ENCODE measurements around the gene CLTRN. TPM values are rescaled to one million over a fixed set of nuclear protein-coding genes. Genes with fewer than 3 reads are reported as not detected.
A peak's percentile ranks its signal among the peaks of the same experiment; 100 is the strongest.

CLTRN gene
- total RNA-seq, 1 experiment from 2014 or later: 1.7 TPM

DNA sequence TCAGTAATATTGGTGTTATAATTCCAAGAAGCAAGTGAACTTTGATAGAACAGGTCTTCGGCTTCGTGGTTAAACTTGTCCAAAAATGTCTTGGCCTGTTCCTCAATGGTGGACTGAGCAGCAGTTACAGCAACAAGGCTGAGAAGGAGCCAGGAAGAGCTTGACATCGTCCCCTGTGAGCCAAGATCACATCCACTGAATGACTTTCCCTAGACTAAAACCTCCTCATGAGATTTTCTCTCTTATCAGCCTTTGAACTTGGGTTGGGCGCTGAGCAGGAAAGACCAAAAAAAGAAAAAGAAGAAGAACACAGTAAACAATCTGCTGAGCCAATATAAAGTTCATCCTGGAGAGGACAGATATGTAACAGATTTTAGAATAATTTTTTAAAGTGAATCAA, 63.9 kb downstream of the CLTRN start, which contains the start of gene ACE2:
TSS of gene ACE2 (minus strand) at position 216 of the 400 bp plus-strand sequence. CDS start at position 167, 49 bp downstream.
- no peak within 1 kb of the TSS for H3K4me3 Mint-ChIP-seq (ENCODE audit: unreplicated experiment)
- peaks cover 31% of the 10 kb centered on the region for H3K4me1 ChIP-seq
- H3K27ac Mint-ChIP-seq (ENCODE audit: unreplicated experiment): peak within 1 kb of the TSS; percentile 70
- TF ChIP-seq, protein P1, sequence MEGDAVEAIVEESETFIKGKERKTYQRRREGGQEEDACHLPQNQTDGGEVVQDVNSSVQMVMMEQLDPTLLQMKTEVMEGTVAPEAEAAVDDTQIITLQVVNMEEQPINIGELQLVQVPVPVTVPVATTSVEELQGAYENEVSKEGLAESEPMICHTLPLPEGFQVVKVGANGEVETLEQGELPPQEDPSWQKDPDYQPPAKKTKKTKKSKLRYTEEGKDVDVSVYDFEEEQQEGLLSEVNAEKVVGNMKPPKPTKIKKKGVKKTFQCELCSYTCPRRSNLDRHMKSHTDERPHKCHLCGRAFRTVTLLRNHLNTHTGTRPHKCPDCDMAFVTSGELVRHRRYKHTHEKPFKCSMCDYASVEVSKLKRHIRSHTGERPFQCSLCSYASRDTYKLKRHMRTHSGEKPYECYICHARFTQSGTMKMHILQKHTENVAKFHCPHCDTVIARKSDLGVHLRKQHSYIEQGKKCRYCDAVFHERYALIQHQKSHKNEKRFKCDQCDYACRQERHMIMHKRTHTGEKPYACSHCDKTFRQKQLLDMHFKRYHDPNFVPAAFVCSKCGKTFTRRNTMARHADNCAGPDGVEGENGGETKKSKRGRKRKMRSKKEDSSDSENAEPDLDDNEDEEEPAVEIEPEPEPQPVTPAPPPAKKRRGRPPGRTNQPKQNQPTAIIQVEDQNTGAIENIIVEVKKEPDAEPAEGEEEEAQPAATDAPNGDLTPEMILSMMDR (IDR thresholded peaks at IDR 0.05; ENCODE audit: insufficient read depth in 1 of 2, low read depth in 1 of 2, low read length in 1 of 2, severe bottlenecking in 1 of 2, unreplicated experiment in 1 of 2): no peak
- no peaks in the 10 kb centered on the region for H3K9me3 Mint-ChIP-seq (ENCODE audit: unreplicated experiment)
- BruUV-seq (replicated peaks): no TSS peak
- intact Hi-C loops (cut with micrococcal nuclease; ENCODE audit: unreplicated experiment): no loop called here
- peaks cover 17% of the 10 kb centered on the region for H3K4me1 Mint-ChIP-seq (ENCODE audit: low read depth, unreplicated experiment)
- ChIA-PET CTCF (no interaction called here), POLR2A (no interaction called here)
- H3K36me3 ChIP-seq (ENCODE audit: control insufficient read depth, insufficient read depth, low read length): no peaks in the 10 kb centered on the region
- no peaks in the 10 kb centered on the region for H3K27me3 ChIP-seq (replicated peaks; ENCODE audit: control insufficient read depth, insufficient read depth, low read length)
- no peak within 1 kb of the TSS for H3K4me3 ChIP-seq (ENCODE audit: low read depth, low read length)
- no peaks in the 10 kb centered on the region for H3K27me3 Mint-ChIP-seq (ENCODE audit: insufficient read depth, unreplicated experiment)
- H3K36me3 Mint-ChIP-seq (ENCODE audit: insufficient read depth, unreplicated experiment): no peaks in the 10 kb centered on the region
- no peak for DNase-seq
- no peaks in the 10 kb centered on the region for H3K9me3 ChIP-seq

DNA sequence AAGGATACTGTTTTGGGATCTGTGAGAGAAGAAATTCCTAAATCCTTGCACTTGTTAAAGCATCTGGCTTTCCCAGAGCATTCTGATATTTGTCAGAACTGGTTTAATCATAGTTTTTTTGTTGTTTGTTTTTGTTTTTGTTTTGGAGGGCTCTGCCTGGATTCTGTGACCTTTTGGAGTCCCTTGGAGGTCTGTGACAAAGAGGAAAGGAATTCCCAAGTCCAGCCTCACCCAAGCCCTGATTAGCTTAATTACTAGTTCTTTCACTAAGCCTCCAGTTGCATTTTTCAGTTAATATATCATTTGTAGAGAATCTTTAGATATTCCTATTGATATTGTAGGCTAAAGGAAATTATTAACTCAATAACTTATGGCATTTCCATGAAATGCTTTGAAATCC, 64.6 kb downstream of the CLTRN start:
- H3K36me3 ChIP-seq (ENCODE audit: control insufficient read depth, insufficient read depth, low read length): no peaks in the 10 kb centered on the region
- ChIA-PET CTCF (no interaction called here), POLR2A (no interaction called here)
- no peak overlapping the region for H3K4me3 Mint-ChIP-seq (ENCODE audit: unreplicated experiment)
- H3K9me3 ChIP-seq: no peaks in the 10 kb centered on the region
- no peaks in the 10 kb centered on the region for H3K9me3 Mint-ChIP-seq (ENCODE audit: unreplicated experiment)
- H3K4me1 ChIP-seq: peaks cover 31% of the 10 kb centered on the region
- H3K27me3 ChIP-seq (replicated peaks; ENCODE audit: control insufficient read depth, insufficient read depth, low read length): no peaks in the 10 kb centered on the region
- BruUV-seq (replicated peaks): no TSS peak
- H3K36me3 Mint-ChIP-seq (ENCODE audit: insufficient read depth, unreplicated experiment): no peaks in the 10 kb centered on the region
- no peak overlapping the region for H3K4me3 ChIP-seq (ENCODE audit: low read depth, low read length)
- intact Hi-C loops (cut with micrococcal nuclease; ENCODE audit: unreplicated experiment): no loop called here
- peaks cover 17% of the 10 kb centered on the region for H3K4me1 Mint-ChIP-seq (ENCODE audit: low read depth, unreplicated experiment)
- H3K27me3 Mint-ChIP-seq (ENCODE audit: insufficient read depth, unreplicated experiment): no peaks in the 10 kb centered on the region
- TF ChIP-seq, protein P1 (IDR thresholded peaks at IDR 0.05; ENCODE audit: insufficient read depth in 1 of 2, low read depth in 1 of 2, low read length in 1 of 2, severe bottlenecking in 1 of 2, unreplicated experiment in 1 of 2): no peak
- no peak for DNase-seq
- H3K27ac Mint-ChIP-seq (ENCODE audit: unreplicated experiment): no peak overlapping the region

DNA sequence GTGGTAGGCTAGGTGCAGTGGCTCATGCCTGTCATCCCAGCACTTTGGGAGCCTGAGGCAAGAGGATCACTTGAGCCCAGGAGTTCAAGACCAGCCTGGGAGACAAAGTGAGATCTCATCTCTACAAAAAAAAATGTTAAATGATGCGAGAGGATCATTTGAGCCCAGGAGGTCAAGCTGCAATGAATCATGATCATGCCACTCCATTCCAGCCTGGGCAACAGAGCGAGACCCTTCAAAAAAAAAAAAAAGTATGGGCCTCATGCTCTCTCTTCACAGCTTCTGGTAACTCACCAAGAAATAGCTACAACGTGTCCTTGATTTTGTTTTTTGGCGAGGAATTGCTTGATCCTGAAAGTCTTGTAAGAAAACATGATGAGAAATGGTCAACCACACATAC, 65.1 kb downstream of the CLTRN start:
- Histone ChIP-seq H3K9me3 (no peaks in the 10 kb centered on the region), H3K4me1 (peaks cover 31% of the 10 kb centered on the region), H3K27me3 (replicated peaks; ENCODE audit: control insufficient read depth, insufficient read depth, low read length) (no peaks in the 10 kb centered on the region), H3K36me3 (ENCODE audit: control insufficient read depth, insufficient read depth, low read length) (no peaks in the 10 kb centered on the region), H3K4me3 (ENCODE audit: low read depth, low read length) (no peak overlapping the region)
- DNase-seq: no peak
- H3K4me1 Mint-ChIP-seq (ENCODE audit: low read depth, unreplicated experiment): peaks cover 17% of the 10 kb centered on the region
- no peak overlapping the region for H3K27ac Mint-ChIP-seq (ENCODE audit: unreplicated experiment)
- no peak overlapping the region for H3K4me3 Mint-ChIP-seq (ENCODE audit: unreplicated experiment)
- no peaks in the 10 kb centered on the region for H3K9me3 Mint-ChIP-seq (ENCODE audit: unreplicated experiment)
- POLR2A ChIA-PET: no interaction called here
- intact Hi-C loops (cut with micrococcal nuclease; ENCODE audit: unreplicated experiment): no loop called here
- CTCF ChIA-PET: no interaction called here
- H3K36me3 Mint-ChIP-seq (ENCODE audit: insufficient read depth, unreplicated experiment): no peaks in the 10 kb centered on the region
- TF ChIP-seq, protein P1 (IDR thresholded peaks at IDR 0.05; ENCODE audit: insufficient read depth in 1 of 2, low read depth in 1 of 2, low read length in 1 of 2, severe bottlenecking in 1 of 2, unreplicated experiment in 1 of 2): no peak
- no peaks in the 10 kb centered on the region for H3K27me3 Mint-ChIP-seq (ENCODE audit: insufficient read depth, unreplicated experiment)
- no TSS peak for BruUV-seq (replicated peaks)
